Mammary epithelial cell (primary cell): ENCODE results near the gene LPIN2.

Experiments used
- EZH2 ChIP-seq: IDR thresholded peaks from 2 replicates; pipeline ENCODE4 v1.6.1; 2012; ENCODE audit warnings: low read length, inconsistent platforms, borderline replicate concordance
- TF ChIP-seq, protein P1 (sequence below), 2 donors: IDR thresholded peaks in 1 of 2; conservative IDR thresholded peaks in 1 of 2; 2 replicates each; pipeline ENCODE4 v1.5.1; 2011 to 2012; ENCODE audit warnings: inconsistent platforms in 2 of 2, low read length in 2 of 2, mild to moderate bottlenecking in 2 of 2, control low read depth in 1 of 2, low read depth in 1 of 2; ENCODE audit not compliant: insufficient read depth in 1 of 2; ENCODE audit errors: extremely low read depth in 1 of 2

DNA sequence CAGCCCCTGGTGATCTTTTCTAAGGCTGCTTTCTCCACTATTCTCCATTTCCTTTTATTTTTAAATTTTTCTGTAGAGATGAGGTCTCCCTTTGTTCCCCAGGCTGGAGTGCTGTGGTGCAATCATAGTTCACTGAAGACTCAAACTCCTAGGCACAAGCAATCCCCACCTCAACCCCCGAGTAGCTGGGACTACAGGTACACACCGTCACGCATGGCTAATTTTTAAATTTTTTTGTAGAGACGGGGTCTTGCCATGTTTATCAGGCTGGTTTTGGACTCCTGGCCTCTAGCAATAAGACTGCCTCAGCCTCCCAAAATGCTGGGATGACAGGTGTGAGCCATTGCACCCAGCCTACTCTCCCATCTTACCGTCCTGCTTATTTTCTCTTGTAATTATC is 22.7 kb upstream of the LPIN2 start:
- TF ChIP-seq, protein P1, sequence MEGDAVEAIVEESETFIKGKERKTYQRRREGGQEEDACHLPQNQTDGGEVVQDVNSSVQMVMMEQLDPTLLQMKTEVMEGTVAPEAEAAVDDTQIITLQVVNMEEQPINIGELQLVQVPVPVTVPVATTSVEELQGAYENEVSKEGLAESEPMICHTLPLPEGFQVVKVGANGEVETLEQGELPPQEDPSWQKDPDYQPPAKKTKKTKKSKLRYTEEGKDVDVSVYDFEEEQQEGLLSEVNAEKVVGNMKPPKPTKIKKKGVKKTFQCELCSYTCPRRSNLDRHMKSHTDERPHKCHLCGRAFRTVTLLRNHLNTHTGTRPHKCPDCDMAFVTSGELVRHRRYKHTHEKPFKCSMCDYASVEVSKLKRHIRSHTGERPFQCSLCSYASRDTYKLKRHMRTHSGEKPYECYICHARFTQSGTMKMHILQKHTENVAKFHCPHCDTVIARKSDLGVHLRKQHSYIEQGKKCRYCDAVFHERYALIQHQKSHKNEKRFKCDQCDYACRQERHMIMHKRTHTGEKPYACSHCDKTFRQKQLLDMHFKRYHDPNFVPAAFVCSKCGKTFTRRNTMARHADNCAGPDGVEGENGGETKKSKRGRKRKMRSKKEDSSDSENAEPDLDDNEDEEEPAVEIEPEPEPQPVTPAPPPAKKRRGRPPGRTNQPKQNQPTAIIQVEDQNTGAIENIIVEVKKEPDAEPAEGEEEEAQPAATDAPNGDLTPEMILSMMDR (conservative IDR thresholded peaks at IDR 0.05 in 1 of 2, IDR thresholded peaks at IDR 0.05 in 1 of 2; ENCODE audit: extremely low read depth in 1 of 2, insufficient read depth in 1 of 2, low read depth in 1 of 2, low read length in 2 of 2): no peak
- TF ChIP-seq EZH2: no peak
